ENCODE measurements around the gene LIME1. TPM values are rescaled to one million over a fixed set of nuclear protein-coding genes. Genes with fewer than 3 reads are reported as not detected.

LIME1 gene
- total RNA-seq, 1 experiment from 2014 or later, result 27.4 TPM

- DNase-seq (ENCODE audit: low read depth, low spot score), result no peak
- no peaks in the 10 kb centered on the region for H3K9me3 ChIP-seq (ENCODE audit: control insufficient read depth in 1 of 2, insufficient read depth in 1 of 2, low read depth in 1 of 2, low read length in 2 of 2)
- intact Hi-C loops (cut with micrococcal nuclease), result no loop called here
- no peaks in the 10 kb centered on the region for H3K9me2 ChIP-seq (ENCODE audit: insufficient read depth)
- no peak overlapping the region for H3K9ac ChIP-seq (ENCODE audit: low read length)
- H4K20me1 ChIP-seq (ENCODE audit: insufficient read depth), result no peaks in the 10 kb centered on the region
- no peak overlapping the region for H3K27ac ChIP-seq (ENCODE audit: low read depth, low read length)
- H3K4me1 ChIP-seq (ENCODE audit: control insufficient read depth in 1 of 2, insufficient read depth in 2 of 2, low read length in 2 of 2), result no peaks in the 10 kb centered on the region
- no peak overlapping the region for H3K4me3 ChIP-seq (replicated peaks in 1 of 2; ENCODE audit: low read depth in 1 of 2, low read length in 2 of 2)
- POLR2A ChIA-PET, result no interaction called here
- no TSS peak for BruUV-seq (replicated peaks)
- ATAC-seq, result no peak
- H3K27me3 ChIP-seq (ENCODE audit: insufficient read depth, low read length), result no peaks in the 10 kb centered on the region
- no peak overlapping the region for H3K4me2 ChIP-seq (ENCODE audit: low read length)
- no peak overlapping the region for H2AFZ ChIP-seq (ENCODE audit: low read depth, low read length, poor library complexity, severe bottlenecking)
- CTCF ChIA-PET, result interaction anchor here (1.0 kb wide), 1 partner anchor 21 kb away, joined by 3 read pairs; no protein-coding TSS in a partner anchor
- TF ChIP-seq REST (IDR thresholded peaks at IDR 0.05; ENCODE audit: low read depth), result no peak
- no peak for TF ChIP-seq ATF3 (IDR thresholded peaks at IDR 0.05)
- no peak for TF ChIP-seq SIN3A (IDR thresholded peaks at IDR 0.05; ENCODE audit: low read depth)
- no peak for TF ChIP-seq TCF7L2 (IDR thresholded peaks at IDR 0.05; ENCODE audit: borderline replicate concordance, extremely low read depth, insufficient read depth, insufficient read length)
- TF ChIP-seq CBX3 (IDR thresholded peaks at IDR 0.05; ENCODE audit: low read depth), result no peak
- no peak for TF ChIP-seq ZFX (IDR thresholded peaks at IDR 0.05)
- no peak for TF ChIP-seq YY1 (IDR thresholded peaks at IDR 0.05; ENCODE audit: extremely low read depth, insufficient replicate concordance, low read depth, low read length)
- TF ChIP-seq, protein P1, sequence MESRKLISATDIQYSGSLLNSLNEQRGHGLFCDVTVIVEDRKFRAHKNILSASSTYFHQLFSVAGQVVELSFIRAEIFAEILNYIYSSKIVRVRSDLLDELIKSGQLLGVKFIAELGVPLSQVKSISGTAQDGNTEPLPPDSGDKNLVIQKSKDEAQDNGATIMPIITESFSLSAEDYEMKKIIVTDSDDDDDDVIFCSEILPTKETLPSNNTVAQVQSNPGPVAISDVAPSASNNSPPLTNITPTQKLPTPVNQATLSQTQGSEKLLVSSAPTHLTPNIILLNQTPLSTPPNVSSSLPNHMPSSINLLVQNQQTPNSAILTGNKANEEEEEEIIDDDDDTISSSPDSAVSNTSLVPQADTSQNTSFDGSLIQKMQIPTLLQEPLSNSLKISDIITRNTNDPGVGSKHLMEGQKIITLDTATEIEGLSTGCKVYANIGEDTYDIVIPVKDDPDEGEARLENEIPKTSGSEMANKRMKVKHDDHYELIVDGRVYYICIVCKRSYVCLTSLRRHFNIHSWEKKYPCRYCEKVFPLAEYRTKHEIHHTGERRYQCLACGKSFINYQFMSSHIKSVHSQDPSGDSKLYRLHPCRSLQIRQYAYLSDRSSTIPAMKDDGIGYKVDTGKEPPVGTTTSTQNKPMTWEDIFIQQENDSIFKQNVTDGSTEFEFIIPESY (IDR thresholded peaks at IDR 0.05; ENCODE audit: extremely low read depth, insufficient replicate concordance, low read length), result no peak
- no peak for TF ChIP-seq CEBPB (IDR thresholded peaks at IDR 0.05; ENCODE audit: low read depth)
- TF ChIP-seq FOSL1 (IDR thresholded peaks at IDR 0.05; ENCODE audit: low read depth), result no peak
- RAD21 ChIA-PET (ENCODE audit: low non-redundant PET in 1 of 2, low total read pairs in 2 of 2, uncharacterized antibody in 2 of 2, unreplicated experiment in 2 of 2), result interaction anchor here in 1 of 2 experiments (0.7 kb wide), 1 partner anchor 27 kb away, joined by 3 read pairs; no protein-coding TSS in a partner anchor
- no peaks in the 10 kb centered on the region for H3K79me2 ChIP-seq (ENCODE audit: insufficient read depth, low read length)
- H3K36me3 ChIP-seq (ENCODE audit: control insufficient read depth in 1 of 2, insufficient read depth in 2 of 2, low read length in 2 of 2), result no peaks in the 10 kb centered on the region
Observed at GRCh38 chr20:63765082-63765873, 28.8 kb downstream of the LIME1 start.
